SK-N-SH (cell line): ENCODE measurements around the gene MAP3K7. TPM values are rescaled to one million over a fixed set of nuclear protein-coding genes. Genes with fewer than 3 reads are reported as not detected.

Experiments used
- CTCF ChIA-PET: fragments of 300-600, 350-600 bp; formaldehyde crosslinking; extraction: SDS; loops from one replicate; lab custom pipeline; 2021; lab: Yijun Ruan, JAX
- POLR2A ChIA-PET: fragments of 350-600 bp; sonication (Branson Sonifier 250); formaldehyde crosslinking; extraction: SDS; loops from one replicate; lab custom pipeline; 2020; ENCODE audit warnings: antibody characterized with exemption, inconsistent platforms; lab: Yijun Ruan, JAX
- DNase-seq: peaks from one replicate; pipeline ENCODE4 v3.0.0; 2012
- H2AFZ ChIP-seq: fragments of 200-600 bp; sonication (generic); 2 replicates; pipeline ENCODE4 v1.8.1; 2016; ENCODE audit warnings: antibody characterized with exemption, mild to moderate bottlenecking, low read depth
- H3F3A ChIP-seq: fragments of 200-600 bp; sonication (generic); replicated peaks from 2 replicates; pipeline ENCODE3; 2016; ENCODE audit warnings: antibody characterized with exemption, mild to moderate bottlenecking; ENCODE audit not compliant: insufficient read depth
- H3K27ac ChIP-seq, 2 experiments: fragments of 200-500 bp in 1 of 2; fragments of 200-600 bp in 1 of 2; sonication (Bioruptor generic) in 1 of 2; sonication (generic), shearing (Covaris generic) in 1 of 2; 2 replicates each; pipeline versions ENCODE4 v1.5.1 to v1.6.1; 2014 to 2016; ENCODE audit warnings: low read depth in 2 of 2, inconsistent platforms in 1 of 2, low read length in 1 of 2, mild to moderate bottlenecking in 1 of 2, mixed read lengths in 1 of 2
- H3K27me3 ChIP-seq: fragments of 200-600 bp; sonication (generic), shearing (Covaris generic); 2 replicates; pipeline ENCODE4 v1.6.1; 2016; ENCODE audit warnings: mixed run types; ENCODE audit not compliant: insufficient read depth
- H3K36me3 ChIP-seq, 2 experiments: fragments of 200-500 bp in 1 of 2; fragments of 200-600 bp in 1 of 2; sonication (Bioruptor generic) in 1 of 2; sonication (generic) in 1 of 2; replicated peaks in 1 of 2; 2 replicates each; pipeline versions ENCODE3 to v1.5.1; 2014 to 2016; ENCODE audit warnings: low read length in 1 of 2, mild to moderate bottlenecking in 1 of 2; ENCODE audit not compliant: insufficient read depth in 2 of 2, control insufficient read depth in 1 of 2
- H3K4me1 ChIP-seq, 2 experiments: fragments of 200-500 bp in 1 of 2; fragments of 200-600 bp in 1 of 2; sonication (Bioruptor generic) in 1 of 2; sonication (generic), shearing (Covaris generic) in 1 of 2; 2 replicates each; pipeline versions ENCODE4 v1.5.1 to v1.6.1; 2014 to 2016; ENCODE audit warnings: low read depth in 1 of 2, low read length in 1 of 2, mixed run types in 1 of 2; ENCODE audit not compliant: insufficient read depth in 2 of 2, control insufficient read depth in 1 of 2
- H3K4me2 ChIP-seq: fragments of 200-600 bp; sonication (generic), shearing (Covaris generic); 2 replicates; pipeline ENCODE4 v1.6.1; 2017; ENCODE audit warnings: mixed run types
- H3K4me3 ChIP-seq, 2 experiments: fragments of 200-500 bp in 1 of 2; fragments of 200-600 bp in 1 of 2; sonication (Bioruptor generic) in 1 of 2; sonication (generic), shearing (Covaris generic) in 1 of 2; 2 replicates each; pipeline versions ENCODE4 v1.5.1 to v1.8.1; 2014 to 2016; ENCODE audit warnings: low read depth in 2 of 2, inconsistent platforms in 1 of 2, low read length in 1 of 2, mild to moderate bottlenecking in 1 of 2, mixed read lengths in 1 of 2, moderate library complexity in 1 of 2
- H3K79me2 ChIP-seq: fragments of 200-600 bp; sonication (generic); 2 replicates; pipeline ENCODE4 v1.8.1; 2017; ENCODE audit warnings: mild to moderate bottlenecking; ENCODE audit not compliant: insufficient read depth
- H3K9ac ChIP-seq: fragments of 200-600 bp; sonication (generic); 2 replicates; pipeline ENCODE4 v1.6.1; 2017; ENCODE audit warnings: mixed run types
- H3K9me2 ChIP-seq: fragments of 200-600 bp; sonication (generic); 2 replicates; pipeline ENCODE4 v1.6.1; 2017; ENCODE audit warnings: mixed run types
- H3K9me3 ChIP-seq: fragments of 200-600 bp; sonication (generic); 2 replicates; pipeline ENCODE4 v1.6.1; 2017; ENCODE audit warnings: mixed run types, mild to moderate bottlenecking, moderate library complexity
- H4K20me1 ChIP-seq: fragments of 200-600 bp; sonication (generic); 2 replicates; pipeline ENCODE4 v1.6.1; 2017; ENCODE audit warnings: mild to moderate bottlenecking, mixed run types; ENCODE audit not compliant: insufficient read depth
- CHD2 ChIP-seq: fragments of 150-350 bp; IDR thresholded peaks from 2 replicates; pipeline ENCODE4 v1.6.1; 2018; ENCODE audit warnings: low read length; ENCODE audit not compliant: partially characterized antibody
- FOSL2 ChIP-seq: IDR thresholded peaks from 2 replicates; pipeline ENCODE4 v1.4.0; 2012; ENCODE audit warnings: low read depth, mild to moderate bottlenecking, moderate library complexity, borderline replicate concordance
- FOXM1 ChIP-seq: IDR thresholded peaks from 2 replicates; pipeline ENCODE4 v1.4.0; 2012; ENCODE audit warnings: low read depth, mild to moderate bottlenecking
- GABPA ChIP-seq: IDR thresholded peaks from 2 replicates; pipeline ENCODE4 v1.4.0; 2012; ENCODE audit warnings: low read depth, mild to moderate bottlenecking
- IRF3 ChIP-seq: fragments of 150-350 bp; IDR thresholded peaks from 2 replicates; pipeline ENCODE4 v1.6.1; 2016; ENCODE audit warnings: mild to moderate bottlenecking, low read depth, low read length
- MAX ChIP-seq: IDR thresholded peaks from 2 replicates; pipeline ENCODE4 v1.4.0; 2012; ENCODE audit warnings: low read depth
- MEF2A ChIP-seq: IDR thresholded peaks from 2 replicates; pipeline ENCODE4 v1.4.0; 2012; ENCODE audit warnings: low read depth, borderline replicate concordance
- MXI1 ChIP-seq: IDR thresholded peaks from 2 replicates; pipeline ENCODE4 v1.6.1; 2012; ENCODE audit warnings: mild to moderate bottlenecking, low read depth, low read length, improper control_type of control experiment
- NRF1 ChIP-seq: IDR thresholded peaks from 2 replicates; pipeline ENCODE4 v1.6.1; 2012; ENCODE audit warnings: low read depth, mild to moderate bottlenecking, low read length
- POLR2AphosphoS5 ChIP-seq: IDR thresholded peaks from 2 replicates; pipeline ENCODE4 v1.6.1; 2012; ENCODE audit warnings: low read depth, low read length
- RCOR1 ChIP-seq: fragments of 150-350 bp; IDR thresholded peaks from 2 replicates; pipeline ENCODE4 v1.6.1; 2017; ENCODE audit warnings: antibody characterized with exemption, low read length
- RFX5 ChIP-seq: IDR thresholded peaks from 2 replicates; pipeline ENCODE4 v1.6.1; 2012; ENCODE audit warnings: mild to moderate bottlenecking, improper control_type of control experiment, low read length
- RXRA ChIP-seq: IDR thresholded peaks from 2 replicates; pipeline ENCODE4 v1.4.0; 2012; ENCODE audit warnings: low read depth, mild to moderate bottlenecking, borderline replicate concordance
- SIN3A ChIP-seq: IDR thresholded peaks from 2 replicates; pipeline ENCODE4 v1.6.1; 2012; ENCODE audit warnings: low read depth, mild to moderate bottlenecking, low read length, moderate library complexity, borderline replicate concordance
- TAF1 ChIP-seq: IDR thresholded peaks from 2 replicates; pipeline ENCODE4 v1.6.1; 2012; ENCODE audit warnings: low read depth, mild to moderate bottlenecking, low read length, moderate library complexity, borderline replicate concordance
- TCF12 ChIP-seq: IDR thresholded peaks from 2 replicates; pipeline ENCODE4 v1.4.0; 2012
- USF2 ChIP-seq: fragments of 150-350 bp; IDR thresholded peaks from 2 replicates; pipeline ENCODE4 v1.6.1; 2017; ENCODE audit warnings: antibody characterized with exemption, low read length, low read depth, borderline replicate concordance
- ZBTB33 ChIP-seq: IDR thresholded peaks from 2 replicates; pipeline ENCODE4 v1.4.0; 2012; ENCODE audit warnings: low read depth, borderline replicate concordance
- WGBS: methylation state at CpG from one replicate; pipeline ENCODE4 v1.1.6; 2017; ENCODE audit warnings: low lambda C conversion rate; 5-methylcytosine and 5-hydroxymethylcytosine counted together
- polyA plus RNA-seq, 3 experiments: library from polyadenylated mRNA; depleted of rRNA; stranded (reverse); fragments of >200 nt; gene quantifications; 2 replicates each; pipeline ENCODE4 v1.2.3, GENCODE V29; 2012
- TF ChIP-seq, protein P1 (sequence below): IDR thresholded peaks from 2 replicates; pipeline ENCODE4; 2012

MAP3K7 gene
- polyA plus RNA-seq, 1 of the 3 experiments (the other 2 are of a cell fraction) = 21.1 TPM

DNA sequence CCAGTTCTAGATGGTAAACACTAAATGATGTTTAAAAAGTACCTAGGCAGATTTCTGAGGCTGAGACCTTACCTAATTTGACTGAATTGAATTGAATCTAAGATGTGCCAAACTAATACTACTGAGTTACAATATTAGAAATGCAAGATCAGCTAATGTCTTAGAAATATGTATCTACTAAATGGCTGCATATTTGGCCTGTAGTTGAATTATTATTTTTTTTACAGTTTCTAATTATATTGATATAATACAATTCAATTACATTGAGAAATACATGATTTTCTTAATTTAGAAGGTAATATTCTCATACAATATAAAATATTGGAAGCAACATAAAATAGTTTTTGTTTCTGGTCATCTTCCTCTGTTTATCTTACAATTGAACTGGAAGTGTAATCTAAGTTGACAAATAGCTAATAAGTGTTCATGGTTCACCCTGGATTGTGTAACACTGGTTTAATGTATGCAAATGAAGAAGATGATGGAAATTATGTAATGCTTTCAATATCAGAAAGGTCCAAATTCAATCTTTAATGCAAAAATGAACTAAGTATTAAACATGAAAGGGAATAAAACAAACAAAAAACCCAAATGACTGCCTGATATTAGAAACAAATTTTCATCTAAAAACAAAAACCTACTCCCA, 2.9 kb downstream of the MAP3K7 start:
- peak overlapping the region in 1 of 2 experiments; percentile 99; a peak in 1 of 4 replicates for H3K4me3 ChIP-seq
- H3K4me2 ChIP-seq = peak overlapping the region; percentile 85
- no peaks in the 10 kb centered on the region for H3K9me3 ChIP-seq
- H3K36me3 ChIP-seq = no peaks in the 10 kb centered on the region
- peak overlapping the region; percentile 27 for H3K9ac ChIP-seq
- H3F3A ChIP-seq = peaks cover 2% of the 10 kb centered on the region
- TF ChIP-seq MEF2A (no peak), MXI1 (no peak), MAX (no peak), CHD2 (no peak), RFX5 (no peak), POLR2AphosphoS5 (no peak), FOSL2 (no peak), RCOR1 (no peak), TAF1 (no peak)
- peaks cover 65% of the 10 kb centered on the region for H4K20me1 ChIP-seq
- H3K27me3 ChIP-seq = no peaks in the 10 kb centered on the region
- DNase-seq = no peak
- POLR2A ChIA-PET = no interaction called here
- H3K9me2 ChIP-seq = no peaks in the 10 kb centered on the region
- CTCF ChIA-PET = interaction anchor here (0.9 kb wide), 1 partner anchor 15 kb away, joined by 3 read pairs; no protein-coding TSS in a partner anchor
- peaks cover 0 to 6% of the 10 kb centered on the region in 2 experiments; a peak in 3 of 4 replicates for H3K4me1 ChIP-seq
- H3K79me2 ChIP-seq = peaks cover 79% of the 10 kb centered on the region
- peak overlapping the region in 1 of 2 experiments; percentile 32; a peak in 1 of 4 replicates for H3K27ac ChIP-seq
- no peak overlapping the region for H2AFZ ChIP-seq

DNA sequence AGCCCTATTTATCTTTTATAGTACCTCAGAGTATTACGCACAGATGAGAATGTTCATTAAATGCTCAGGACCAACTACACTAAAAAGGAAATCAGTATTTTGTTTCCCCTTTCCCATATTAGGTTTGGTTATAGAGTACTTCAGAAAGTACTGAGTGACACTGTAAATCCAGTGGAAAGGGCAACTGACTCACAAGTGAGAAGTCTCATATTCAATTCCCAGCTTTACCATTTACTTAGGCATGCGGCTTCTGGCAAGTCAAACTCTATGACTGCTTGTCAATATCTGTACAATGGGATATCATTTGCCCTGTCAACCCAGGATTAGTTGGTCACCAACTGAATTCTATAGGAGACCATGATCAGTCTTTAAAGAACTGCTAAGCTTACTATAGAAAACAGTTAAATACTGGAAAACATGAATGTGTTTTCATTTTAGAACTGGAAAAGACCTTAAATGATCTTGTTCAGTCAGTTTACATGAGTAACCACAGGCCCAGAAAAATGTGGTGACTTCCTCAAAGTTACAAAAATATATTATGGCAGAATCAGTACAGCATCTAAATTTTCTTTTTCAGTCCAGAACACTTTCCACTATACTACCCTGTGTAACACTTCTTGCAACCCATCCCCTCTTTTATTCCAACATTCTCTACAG, 3.6 kb downstream of the MAP3K7 start:
- ChIA-PET POLR2A (no interaction called here), CTCF (no interaction called here)
- DNase-seq = no peak
- 86% methylated on average over 2 of the region's 2 CpGs for WGBS
- H3K9ac ChIP-seq = no peak overlapping the region
- H3K79me2 ChIP-seq = peaks cover 86% of the 10 kb centered on the region
- H3K4me1 ChIP-seq = peaks cover 0 to 6% of the 10 kb centered on the region in 2 experiments; a peak in 3 of 4 replicates
- H3K27ac ChIP-seq = no peak overlapping the region
- H2AFZ ChIP-seq = no peak overlapping the region
- H3K36me3 ChIP-seq = peaks cover 0 to 4% of the 10 kb centered on the region in 2 experiments
- peaks cover 72% of the 10 kb centered on the region for H4K20me1 ChIP-seq
- H3K4me2 ChIP-seq = no peak overlapping the region
- no peaks in the 10 kb centered on the region for H3K27me3 ChIP-seq
- no peak overlapping the region for H3K4me3 ChIP-seq
- no peaks in the 10 kb centered on the region for H3K9me3 ChIP-seq
- H3F3A ChIP-seq = peaks cover 2% of the 10 kb centered on the region
- H3K9me2 ChIP-seq = no peaks in the 10 kb centered on the region
- TF ChIP-seq MAX (no peak), GABPA (no peak), RXRA (no peak), USF2 (no peak), TCF12 (no peak), ZBTB33 (no peak), MXI1 (no peak), FOXM1 (no peak), IRF3 (no peak), SIN3A (no peak), POLR2AphosphoS5 (no peak), RFX5 (no peak), NRF1 (no peak)
- TF ChIP-seq, protein P1, sequence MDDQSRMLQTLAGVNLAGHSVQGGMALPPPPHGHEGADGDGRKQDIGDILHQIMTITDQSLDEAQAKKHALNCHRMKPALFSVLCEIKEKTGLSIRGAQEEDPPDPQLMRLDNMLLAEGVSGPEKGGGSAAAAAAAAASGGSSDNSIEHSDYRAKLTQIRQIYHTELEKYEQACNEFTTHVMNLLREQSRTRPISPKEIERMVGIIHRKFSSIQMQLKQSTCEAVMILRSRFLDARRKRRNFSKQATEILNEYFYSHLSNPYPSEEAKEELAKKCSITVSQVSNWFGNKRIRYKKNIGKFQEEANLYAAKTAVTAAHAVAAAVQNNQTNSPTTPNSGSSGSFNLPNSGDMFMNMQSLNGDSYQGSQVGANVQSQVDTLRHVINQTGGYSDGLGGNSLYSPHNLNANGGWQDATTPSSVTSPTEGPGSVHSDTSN = no peak
